ENCODE results near the gene PTPRN2. TPM values are rescaled to one million over a fixed set of nuclear protein-coding genes. Genes with fewer than 3 reads are reported as not detected.
A peak's percentile ranks its signal among the peaks of the same experiment; 100 is the strongest.

Gene PTPRN2
- total RNA-seq, 1 donor from 2014 or later = 32.2 TPM

DNA sequence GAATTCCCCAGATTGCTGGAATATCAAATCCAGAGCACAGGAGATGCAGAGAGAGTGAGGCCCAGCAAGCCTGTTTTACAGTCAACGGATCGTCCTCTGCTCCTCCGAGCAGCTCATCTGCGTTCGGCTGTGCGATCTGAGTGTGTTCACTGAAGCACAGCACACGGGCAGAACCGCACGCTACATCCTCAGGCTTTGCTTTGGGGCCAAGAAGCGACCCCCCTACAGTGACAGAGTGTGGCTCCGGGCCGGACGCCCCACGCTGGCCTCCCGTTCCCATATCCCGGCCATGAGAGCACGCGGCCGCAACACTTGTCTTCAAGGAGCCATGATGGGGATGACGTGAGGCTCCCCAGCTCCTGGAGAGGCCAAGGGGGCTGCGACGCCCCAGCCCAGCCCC, 819.4 kb downstream of the PTPRN2 start:
- peaks cover 27% of the 10 kb centered on the region for H3K9me3 Mint-ChIP-seq
- no peak for TF ChIP-seq CTCF (conservative IDR thresholded peaks at IDR 0.05)
- peaks cover 15% of the 10 kb centered on the region for H3K36me3 Mint-ChIP-seq (ENCODE audit: low read depth)
- no peak overlapping the region for H3K4me3 Mint-ChIP-seq
- no peak for DNase-seq (ENCODE audit: low read depth, low spot score)
- no peak overlapping the region for H3K27ac Mint-ChIP-seq (ENCODE audit: unreplicated experiment)
- peaks cover 24% of the 10 kb centered on the region for H3K4me1 Mint-ChIP-seq
- peaks cover 2% of the 10 kb centered on the region for H3K27me3 Mint-ChIP-seq (ENCODE audit: low read depth)

DNA sequence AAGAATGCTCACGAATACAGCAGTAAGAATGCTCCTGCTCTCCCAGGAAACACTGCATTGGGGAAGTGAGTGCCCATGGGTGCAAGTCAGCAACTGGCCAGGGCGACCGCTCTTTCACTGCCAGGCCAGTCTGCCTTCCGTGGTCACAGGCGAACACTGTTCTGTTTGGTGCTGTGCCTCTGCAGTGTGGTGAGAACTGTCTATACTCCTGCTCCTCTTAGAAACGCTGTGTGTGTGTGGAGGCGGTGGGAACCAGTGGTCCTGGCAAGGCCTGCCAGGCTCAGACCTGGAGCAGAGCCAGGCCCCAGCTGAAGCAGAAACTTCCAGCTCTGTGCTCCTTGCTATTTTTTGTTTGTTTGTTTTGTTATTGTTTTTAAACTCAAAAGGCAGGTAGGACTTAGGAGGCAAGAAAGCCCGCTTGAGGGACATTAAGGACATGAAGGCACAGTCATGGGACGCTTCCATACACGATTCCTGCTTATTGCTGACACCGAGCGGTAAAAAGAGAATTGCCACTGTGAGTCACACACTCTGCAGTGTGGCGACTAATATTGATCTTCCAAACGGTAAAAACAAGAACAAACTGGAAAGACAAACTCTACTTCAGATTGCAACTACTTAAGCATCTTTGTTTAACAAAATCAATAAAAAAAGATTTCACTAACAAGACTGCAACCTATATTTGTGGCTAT, 820.0 kb downstream of the PTPRN2 start:
- H3K27ac Mint-ChIP-seq (ENCODE audit: unreplicated experiment) = peak overlapping the region; percentile 64
- peaks cover 15% of the 10 kb centered on the region for H3K36me3 Mint-ChIP-seq (ENCODE audit: low read depth)
- H3K27me3 Mint-ChIP-seq (ENCODE audit: low read depth) = peaks cover 2% of the 10 kb centered on the region
- no peak for TF ChIP-seq CTCF (conservative IDR thresholded peaks at IDR 0.05)
- peaks cover 27% of the 10 kb centered on the region for H3K9me3 Mint-ChIP-seq
- peaks cover 24% of the 10 kb centered on the region for H3K4me1 Mint-ChIP-seq
- no peak for DNase-seq (ENCODE audit: low read depth, low spot score)
- H3K4me3 Mint-ChIP-seq = no peak overlapping the region

DNA sequence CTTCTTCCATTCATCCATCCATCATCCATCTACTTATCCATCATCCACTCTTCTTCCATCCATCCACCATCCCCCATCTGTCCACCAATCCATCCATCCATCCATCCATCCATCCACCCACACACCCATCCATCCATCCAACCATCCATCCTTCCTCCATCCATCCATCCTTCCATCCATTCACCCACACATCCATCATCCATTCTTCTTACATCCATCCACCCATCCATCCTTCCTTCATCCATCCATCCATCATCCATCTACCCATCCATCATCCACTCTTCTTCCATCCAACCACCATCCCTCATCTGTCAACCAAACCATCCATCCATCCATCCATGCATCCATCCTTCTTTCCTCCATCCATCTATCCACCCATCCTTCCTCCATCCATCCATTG, 821.5 kb downstream of the PTPRN2 start:
- Mint-ChIP-seq H3K27ac (ENCODE audit: unreplicated experiment) (no peak overlapping the region), H3K4me3 (no peak overlapping the region), H3K36me3 (ENCODE audit: low read depth) (peaks cover 8% of the 10 kb centered on the region), H3K9me3 (peaks cover 19% of the 10 kb centered on the region), H3K27me3 (ENCODE audit: low read depth) (no peaks in the 10 kb centered on the region), H3K4me1 (peaks cover 16% of the 10 kb centered on the region)
- DNase-seq (ENCODE audit: low read depth, low spot score) = no peak
- no peak for TF ChIP-seq CTCF (conservative IDR thresholded peaks at IDR 0.05)

- DNase-seq (ENCODE audit: low read depth, low spot score) = no peak
- peaks cover 16% of the 10 kb centered on the region for H3K4me1 Mint-ChIP-seq
- H3K27ac Mint-ChIP-seq (ENCODE audit: unreplicated experiment) = no peak overlapping the region
- H3K36me3 Mint-ChIP-seq (ENCODE audit: low read depth) = peaks cover 8% of the 10 kb centered on the region
- no peak overlapping the region for H3K4me3 Mint-ChIP-seq
- peaks cover 19% of the 10 kb centered on the region for H3K9me3 Mint-ChIP-seq
- TF ChIP-seq CTCF (conservative IDR thresholded peaks at IDR 0.05) = no peak
- no peaks in the 10 kb centered on the region for H3K27me3 Mint-ChIP-seq (ENCODE audit: low read depth)
These were observed 822.6 kb downstream of the PTPRN2 start for GRCh38 chr7:157764946-157765537.

DNA sequence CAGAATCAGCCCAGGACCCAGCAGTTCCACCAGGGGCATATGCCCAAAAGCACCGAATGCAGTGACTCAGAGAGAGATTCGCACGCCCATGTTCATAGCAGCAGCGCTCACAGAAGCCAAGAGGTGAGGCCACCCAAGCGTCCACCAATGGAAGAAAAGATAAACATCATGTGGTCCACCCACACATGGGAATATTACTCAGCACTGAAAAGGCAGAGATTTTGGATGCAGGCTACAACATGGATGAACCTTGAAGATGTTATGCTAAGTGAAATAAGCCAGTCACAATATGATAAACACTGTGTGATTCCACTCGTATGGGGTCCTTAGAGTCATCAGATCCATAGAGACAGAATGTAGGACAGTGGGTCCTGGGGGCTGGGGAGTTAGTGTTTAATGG, 823.4 kb downstream of the PTPRN2 start:
- TF ChIP-seq CTCF (conservative IDR thresholded peaks at IDR 0.05) = no peak
- Mint-ChIP-seq H3K9me3 (peaks cover 19% of the 10 kb centered on the region), H3K27me3 (ENCODE audit: low read depth) (no peaks in the 10 kb centered on the region), H3K4me3 (no peak overlapping the region), H3K4me1 (peaks cover 16% of the 10 kb centered on the region), H3K27ac (ENCODE audit: unreplicated experiment) (no peak overlapping the region), H3K36me3 (ENCODE audit: low read depth) (peaks cover 8% of the 10 kb centered on the region)
- no peak for DNase-seq (ENCODE audit: low read depth, low spot score)
